Measurements from ENCODE around the gene MTCH1. TPM values are rescaled to one million over a fixed set of nuclear protein-coding genes. Genes with fewer than 3 reads are reported as not detected.

Gene MTCH1
- total RNA-seq, 2 experiments from 2014 or later, result 231 to 239 TPM

- POLR2A ChIA-PET, result interaction anchor here (0.7 kb wide), 1 partner anchor 135 kb away, joined by 3 read pairs; no protein-coding TSS in a partner anchor
- ATAC-seq (ENCODE audit: poor library complexity) (no peak), DNase-seq (peak in 2 of 14 experiments; percentile 43 to 60)
- no peaks in the 10 kb centered on the region for H3K9me3 ChIP-seq (ENCODE audit: control insufficient read depth in 1 of 2, insufficient read depth in 1 of 2, low read length in 2 of 2)
- CTCF ChIA-PET, result interaction anchor here (0.8 to 1.0 kb wide), 2 partner anchors 15 to 177 kb away, joined by 3 to 4 read pairs; no protein-coding TSS in a partner anchor
- no peak overlapping the region for H3K27ac ChIP-seq (ENCODE audit: low read depth in 1 of 2, low read length in 2 of 2)
- Mint-ChIP-seq H3K27me3 (no peaks in the 10 kb centered on the region), H3K4me3 (no peak overlapping the region), H3K36me3 (ENCODE audit: low read depth) (no peaks in the 10 kb centered on the region), H3K4me1 (ENCODE audit: low read depth) (no peaks in the 10 kb centered on the region), H3K9me3 (peaks cover 3% of the 10 kb centered on the region), H3K27ac (no peak overlapping the region)
- intact Hi-C loops (cut with DNase I, micrococcal nuclease), result no loop called here
- H3K4me1 ChIP-seq (ENCODE audit: insufficient read depth, low read length), result peaks cover 7% of the 10 kb centered on the region
- no peak for TF ChIP-seq CTCF (IDR thresholded peaks at IDR 0.05)
- H3K27me3 ChIP-seq (ENCODE audit: control insufficient read depth in 1 of 2, insufficient read depth in 2 of 2, low read length in 2 of 2), result no peaks in the 10 kb centered on the region
- no peak overlapping the region for H3K4me3 ChIP-seq (ENCODE audit: low read length)
- H3K36me3 ChIP-seq (ENCODE audit: insufficient read depth, low read length), result no peaks in the 10 kb centered on the region
Observed at GRCh38 chr6:37033255-37033654, 47.3 kb upstream of the MTCH1 start.

- Histone ChIP-seq H3K4me3 (ENCODE audit: low read length) (no peak overlapping the region), H3K27ac (ENCODE audit: low read depth in 1 of 2, low read length in 2 of 2) (no peak overlapping the region), H3K27me3 (ENCODE audit: control insufficient read depth in 1 of 2, insufficient read depth in 2 of 2, low read length in 2 of 2) (no peaks in the 10 kb centered on the region), H3K9me3 (ENCODE audit: control insufficient read depth in 1 of 2, insufficient read depth in 1 of 2, low read length in 2 of 2) (no peaks in the 10 kb centered on the region), H3K36me3 (ENCODE audit: insufficient read depth, low read length) (no peaks in the 10 kb centered on the region), H3K4me1 (ENCODE audit: insufficient read depth, low read length) (peaks cover 7% of the 10 kb centered on the region)
- ChIA-PET POLR2A (interaction anchor here (0.9 kb wide), 1 partner anchor 19 kb away, joined by 3 read pairs; no protein-coding TSS in a partner anchor), CTCF (interaction anchor here (5.1 kb wide), 1 partner anchor 139 kb away, joined by 32 read pairs; the partner anchor contains the start of gene PIM1)
- no peak for ATAC-seq (ENCODE audit: poor library complexity)
- Mint-ChIP-seq H3K27me3 (no peaks in the 10 kb centered on the region), H3K9me3 (peaks cover 3% of the 10 kb centered on the region), H3K4me1 (ENCODE audit: low read depth) (no peaks in the 10 kb centered on the region), H3K4me3 (no peak overlapping the region), H3K27ac (no peak overlapping the region), H3K36me3 (ENCODE audit: low read depth) (no peaks in the 10 kb centered on the region)
- DNase-seq, result no peak
- intact Hi-C loops (cut with DNase I, micrococcal nuclease), result no loop called here
- no peak for TF ChIP-seq CTCF (IDR thresholded peaks at IDR 0.05)
Observed at GRCh38 chr6:37032239-37032638, 46.2 kb upstream of the MTCH1 start.

GRCh38 chr6:37030599-37030998 is 44.6 kb upstream of the MTCH1 start:
- ATAC-seq (ENCODE audit: poor library complexity), result no peak
- H3K36me3 Mint-ChIP-seq (ENCODE audit: low read depth), result no peaks in the 10 kb centered on the region
- TF ChIP-seq CTCF (IDR thresholded peaks at IDR 0.05), result no peak
- peaks cover 3% of the 10 kb centered on the region for H3K9me3 Mint-ChIP-seq
- no peaks in the 10 kb centered on the region for H3K27me3 ChIP-seq (ENCODE audit: control insufficient read depth in 1 of 2, insufficient read depth in 2 of 2, low read length in 2 of 2)
- no peak overlapping the region for H3K27ac Mint-ChIP-seq
- H3K4me3 ChIP-seq (ENCODE audit: low read length), result no peak overlapping the region
- ChIA-PET CTCF (interaction anchor here (0.9 to 5.1 kb wide), 5 partner anchors 9 to 180 kb away, joined by 3 to 32 read pairs (median 16); partner anchors contain the start of gene PIM1), POLR2A (interaction anchor here (3.6 kb wide), 1 partner anchor 141 kb away, joined by 21 read pairs; the partner anchor contains the start of gene PIM1)
- no peaks in the 10 kb centered on the region for H3K4me1 Mint-ChIP-seq (ENCODE audit: low read depth)
- H3K4me1 ChIP-seq (ENCODE audit: insufficient read depth, low read length), result peaks cover 7% of the 10 kb centered on the region
- no peaks in the 10 kb centered on the region for H3K9me3 ChIP-seq (ENCODE audit: control insufficient read depth in 1 of 2, insufficient read depth in 1 of 2, low read length in 2 of 2)
- intact Hi-C loops (cut with DNase I, micrococcal nuclease), result no loop called here
- H3K27ac ChIP-seq (ENCODE audit: low read depth in 1 of 2, low read length in 2 of 2), result no peak overlapping the region
- H3K4me3 Mint-ChIP-seq, result no peak overlapping the region
- no peaks in the 10 kb centered on the region for H3K27me3 Mint-ChIP-seq
- H3K36me3 ChIP-seq (ENCODE audit: insufficient read depth, low read length), result no peaks in the 10 kb centered on the region
- DNase-seq, result no peak

Data from CD4-positive, alpha-beta T cell (primary cell).